ENCODE results near the gene WRNIP1.
"Not testable (repeated sequence)": the region's sequence is repeated elsewhere in the genome, so short reads cannot be mapped to it uniquely, and the experiment has no call there.

The WRNIP1 gene

GRCh38 chr6:2784061-2784460 is 18.9 kb downstream of the WRNIP1 start:
- DNase-seq (ENCODE audit: low read depth in 2 of 2) = no peak

- no peak for DNase-seq (ENCODE audit: low read depth in 2 of 2)
Measured at GRCh38 chr6:2784930-2785329, 19.7 kb downstream of the WRNIP1 start.

- DNase-seq (ENCODE audit: low read depth in 2 of 2) = no peak
Measured at GRCh38 chr6:2786269-2786668, 21.1 kb downstream of the WRNIP1 start.

GRCh38 chr6:2790588-2791449 is 25.6 kb downstream of the WRNIP1 start:
- peak in 1 of 2 donors; percentile 49 for DNase-seq (ENCODE audit: low read depth in 2 of 2)

- DNase-seq (ENCODE audit: low read depth in 2 of 2) = no peak
Measured at GRCh38 chr6:2791450-2791974, 26.3 kb downstream of the WRNIP1 start.

- no peak for DNase-seq (ENCODE audit: low read depth in 2 of 2)
Measured at GRCh38 chr6:2792330-2793110, 27.3 kb downstream of the WRNIP1 start.

DNA sequence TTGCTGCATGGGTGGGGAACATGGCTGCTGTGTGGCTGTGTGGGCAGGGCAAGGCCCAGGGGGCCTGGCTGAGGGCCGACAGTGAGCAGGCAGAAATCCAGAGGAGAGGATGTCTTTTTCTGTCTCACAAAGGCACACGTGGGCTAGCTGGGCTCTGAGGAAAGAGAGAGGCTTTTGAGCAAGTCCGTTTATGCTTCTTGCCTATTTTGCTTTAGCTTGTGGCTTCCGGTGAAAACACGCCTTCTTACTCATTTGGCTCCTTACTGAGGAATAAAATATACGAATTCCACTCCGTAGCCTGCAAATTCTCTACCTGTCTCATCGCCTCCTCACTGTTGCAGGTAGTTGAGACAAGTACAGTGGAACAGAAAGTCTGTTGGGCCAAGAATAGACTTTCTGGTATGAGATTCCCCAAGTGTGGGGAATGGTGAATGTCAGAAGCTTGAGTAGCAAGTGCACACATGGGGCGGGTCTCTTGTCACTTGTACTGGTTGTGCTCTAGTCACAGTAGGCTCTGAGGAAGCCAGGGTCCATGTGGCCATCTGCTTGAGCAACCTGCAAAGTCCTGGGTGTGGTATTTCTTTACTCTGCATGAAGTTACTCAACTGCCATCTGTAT is 28.4 kb downstream of the WRNIP1 start:
- DNase-seq (ENCODE audit: low read depth in 2 of 2) = peak in 1 of 2 donors; percentile 34

DNA sequence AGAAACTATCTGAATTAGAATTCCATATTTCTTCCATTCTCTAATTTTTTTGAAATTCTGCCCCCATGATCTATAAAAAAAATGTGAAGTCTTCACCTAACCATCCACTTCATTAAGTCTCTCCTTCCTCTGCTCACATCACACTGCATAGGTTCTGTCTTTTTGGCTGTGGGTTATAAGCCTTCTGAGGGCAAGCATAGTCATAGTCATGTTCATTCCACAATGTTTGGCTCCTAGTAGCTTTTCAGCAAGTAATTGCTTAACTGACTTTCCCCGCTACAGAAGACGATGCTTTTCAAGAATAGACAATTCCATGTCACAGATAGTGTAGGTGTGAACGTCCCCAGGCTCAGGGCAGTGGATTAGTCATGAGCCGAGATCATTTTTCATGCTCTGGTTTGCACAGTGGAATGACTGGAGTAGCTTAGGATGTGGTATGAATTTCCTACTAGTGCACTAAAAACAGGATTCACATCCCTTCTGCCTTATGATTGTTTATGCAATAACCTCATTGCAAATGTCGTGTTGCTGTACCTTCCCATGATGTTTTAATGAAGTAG is 29.1 kb downstream of the WRNIP1 start:
- no peak for DNase-seq (ENCODE audit: low read depth in 2 of 2)

DNA sequence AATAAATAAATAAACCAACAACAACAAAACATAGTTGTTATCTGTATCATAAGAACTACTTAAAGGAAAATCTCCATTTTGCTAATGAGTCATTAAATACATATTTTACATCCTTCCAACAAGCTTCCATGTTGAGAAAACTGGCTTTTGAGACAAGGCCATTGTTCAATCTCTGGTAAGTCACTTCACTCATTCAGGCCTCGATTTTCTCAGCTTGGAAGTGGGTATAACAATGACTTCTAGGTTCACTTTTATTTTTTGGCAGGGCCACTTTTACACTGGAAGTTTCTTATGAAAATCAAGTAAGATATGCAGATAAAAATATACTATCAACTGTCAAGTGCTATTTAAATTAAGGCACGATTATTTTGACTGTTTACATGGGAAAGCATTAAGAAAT is 30.0 kb downstream of the WRNIP1 start:
- no peak for DNase-seq (ENCODE audit: low read depth in 2 of 2)

- DNase-seq (ENCODE audit: low read depth in 2 of 2) = no peak
Measured at GRCh38 chr6:2795956-2796355, 30.8 kb downstream of the WRNIP1 start.

DNA sequence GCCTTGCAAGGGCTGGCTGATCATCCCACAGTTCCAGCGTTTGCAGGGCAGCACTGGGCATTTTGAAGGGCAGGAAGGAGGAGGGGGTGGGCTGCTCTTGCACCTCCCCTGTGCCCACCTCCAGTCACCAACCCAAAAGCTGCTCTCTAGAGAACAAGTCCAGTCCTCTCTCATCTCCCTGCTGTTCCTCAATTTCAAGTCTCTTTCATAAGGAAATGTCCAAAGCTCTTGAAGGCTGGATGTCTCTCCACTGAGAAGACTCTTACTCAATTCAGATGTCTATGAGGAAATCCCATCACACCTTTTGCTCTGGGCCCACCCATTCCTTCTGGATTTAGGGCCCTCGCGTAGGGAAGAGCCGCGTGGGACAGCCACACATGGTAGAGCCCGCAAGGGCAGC is 31.7 kb downstream of the WRNIP1 start:
- no peak for DNase-seq (ENCODE audit: low read depth in 2 of 2)

DNA sequence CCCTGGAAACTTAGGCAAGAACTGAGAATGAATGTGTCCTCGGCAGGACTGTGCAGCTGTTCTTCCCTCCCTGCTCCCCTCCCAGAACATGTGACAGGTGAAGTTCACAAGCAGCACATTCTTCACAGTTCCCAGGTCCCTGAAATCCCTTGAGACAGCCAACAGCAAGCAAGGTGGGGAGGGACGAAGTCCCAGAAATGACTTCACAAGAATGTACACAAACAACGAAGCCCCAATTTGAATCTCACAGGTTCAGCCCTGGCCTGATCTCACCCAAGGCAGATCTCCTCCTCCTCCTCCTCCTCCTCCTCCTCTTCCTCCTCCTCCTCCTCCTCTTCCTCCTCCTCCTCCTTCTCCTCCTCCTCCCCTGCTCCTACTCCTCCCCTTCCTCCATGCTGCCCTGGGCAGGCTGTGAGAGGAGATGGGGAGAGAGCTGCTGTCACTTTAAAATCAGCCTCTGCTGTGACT is 32.4 kb downstream of the WRNIP1 start:
- DNase-seq (ENCODE audit: low read depth in 2 of 2) = no peak

DNA sequence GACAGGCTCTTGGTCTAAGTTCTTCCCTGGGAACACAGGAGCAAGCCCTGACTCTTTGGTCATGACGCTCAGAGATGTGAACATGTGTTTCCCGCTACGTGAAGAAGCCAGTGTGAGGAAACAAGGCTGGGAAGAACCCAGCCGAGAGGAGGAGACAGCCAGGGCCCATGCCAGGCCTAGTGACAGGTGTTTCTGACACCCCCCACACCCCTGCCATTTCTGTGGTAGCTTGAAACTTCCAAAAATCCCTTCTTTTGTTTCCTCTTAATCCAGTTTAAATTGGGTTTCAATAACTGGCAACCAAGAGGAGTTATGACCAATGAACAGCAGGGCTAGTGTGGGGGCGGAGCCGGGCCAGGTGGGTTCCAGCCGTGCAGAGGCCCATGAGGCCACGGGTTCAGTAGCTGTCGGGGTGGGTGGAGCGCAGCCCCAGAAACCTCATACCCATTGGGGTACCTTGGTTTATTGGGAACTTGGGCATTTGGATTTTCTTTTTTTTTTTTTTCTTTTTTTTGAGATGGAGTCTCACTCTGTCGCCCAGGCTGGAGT is 33.5 kb downstream of the WRNIP1 start:
- no peak for DNase-seq (ENCODE audit: low read depth in 2 of 2)

GRCh38 chr6:2799936-2800527 is 34.8 kb downstream of the WRNIP1 start:
- no peak for DNase-seq (ENCODE audit: low read depth in 2 of 2)

GRCh38 chr6:2800552-2801316 is 35.5 kb downstream of the WRNIP1 start:
- DNase-seq (ENCODE audit: low read depth in 2 of 2) = no peak

GRCh38 chr6:2801687-2802086 is 36.5 kb downstream of the WRNIP1 start:
- DNase-seq (ENCODE audit: low read depth in 2 of 2) = not testable (repeated sequence)

- DNase-seq (ENCODE audit: low read depth in 2 of 2) = no peak
Measured at GRCh38 chr6:2802521-2803060, 37.4 kb downstream of the WRNIP1 start.

GRCh38 chr6:2803731-2804429 is 38.7 kb downstream of the WRNIP1 start:
- no peak for DNase-seq (ENCODE audit: low read depth in 2 of 2)

GRCh38 chr6:2804516-2804915 is 39.3 kb downstream of the WRNIP1 start:
- no peak for DNase-seq (ENCODE audit: low read depth in 2 of 2)
